ENCODE measurements around the gene DOCK9.

DNA sequence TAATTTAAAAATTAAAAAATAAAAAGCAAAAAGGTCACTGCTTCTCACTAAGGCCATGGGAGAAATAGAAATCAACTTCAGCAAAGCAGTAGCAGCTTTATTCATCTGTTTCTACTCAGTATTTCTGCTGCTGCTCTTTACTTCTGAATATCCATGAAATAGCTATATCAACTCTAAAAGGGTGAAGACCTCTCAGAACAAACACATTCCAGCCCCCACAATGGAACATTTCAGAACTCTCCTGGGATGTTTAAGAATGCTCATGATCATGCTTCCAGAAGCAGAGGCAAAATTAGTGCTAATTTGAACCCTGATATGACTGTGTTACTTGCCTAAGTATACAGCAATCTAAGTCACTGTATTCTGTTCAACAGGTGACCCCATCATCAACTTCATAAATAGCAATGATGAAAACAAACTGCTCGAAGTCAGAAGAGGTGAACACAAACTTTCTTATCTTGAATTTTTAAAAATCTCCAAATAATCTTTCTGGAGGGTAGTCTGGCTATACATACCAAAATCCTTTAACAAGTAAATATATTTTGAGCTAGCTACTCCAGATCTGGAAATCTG lies 29.6 kb upstream of the DOCK9 start:
- TF ChIP-seq, protein P1, sequence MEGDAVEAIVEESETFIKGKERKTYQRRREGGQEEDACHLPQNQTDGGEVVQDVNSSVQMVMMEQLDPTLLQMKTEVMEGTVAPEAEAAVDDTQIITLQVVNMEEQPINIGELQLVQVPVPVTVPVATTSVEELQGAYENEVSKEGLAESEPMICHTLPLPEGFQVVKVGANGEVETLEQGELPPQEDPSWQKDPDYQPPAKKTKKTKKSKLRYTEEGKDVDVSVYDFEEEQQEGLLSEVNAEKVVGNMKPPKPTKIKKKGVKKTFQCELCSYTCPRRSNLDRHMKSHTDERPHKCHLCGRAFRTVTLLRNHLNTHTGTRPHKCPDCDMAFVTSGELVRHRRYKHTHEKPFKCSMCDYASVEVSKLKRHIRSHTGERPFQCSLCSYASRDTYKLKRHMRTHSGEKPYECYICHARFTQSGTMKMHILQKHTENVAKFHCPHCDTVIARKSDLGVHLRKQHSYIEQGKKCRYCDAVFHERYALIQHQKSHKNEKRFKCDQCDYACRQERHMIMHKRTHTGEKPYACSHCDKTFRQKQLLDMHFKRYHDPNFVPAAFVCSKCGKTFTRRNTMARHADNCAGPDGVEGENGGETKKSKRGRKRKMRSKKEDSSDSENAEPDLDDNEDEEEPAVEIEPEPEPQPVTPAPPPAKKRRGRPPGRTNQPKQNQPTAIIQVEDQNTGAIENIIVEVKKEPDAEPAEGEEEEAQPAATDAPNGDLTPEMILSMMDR (IDR thresholded peaks at IDR 0.05): no peak
- TF ChIP-seq EZH2 (IDR thresholded peaks at IDR 0.05; ENCODE audit: borderline replicate concordance, insufficient read depth, low read depth, low read length, poor library complexity, severe bottlenecking): no peak
